B cell (primary cell): Measurements from ENCODE around the gene C11orf54.

Experiments
- CTCF ChIP-seq: fragments of 200-600 bp; IDR thresholded peaks from one replicate; pipeline ENCODE4 v1.8.0; 2022; ENCODE audit warnings: antibody characterized with exemption, mild to moderate bottlenecking
- EZH2 ChIP-seq: IDR thresholded peaks from 2 replicates; pipeline ENCODE4 v1.6.1; 2012; ENCODE audit warnings: borderline replicate concordance, low read depth, mild to moderate bottlenecking, moderate library complexity, low read length; ENCODE audit not compliant: insufficient read depth, poor library complexity, severe bottlenecking

- TF ChIP-seq CTCF (no peak), EZH2 (no peak)
Measured at GRCh38 chr11:93801366-93801765, 59.9 kb downstream of the C11orf54 start.
